ENCODE measurements around the gene UBR4. TPM values are rescaled to one million over a fixed set of nuclear protein-coding genes. Genes with fewer than 3 reads are reported as not detected.
"Not testable (repeated sequence)": the region's sequence is repeated elsewhere in the genome, so short reads cannot be mapped to it uniquely, and the experiment has no call there.

Gene UBR4
- total RNA-seq, 1 donor from 2014 or later: 125 TPM

DNA sequence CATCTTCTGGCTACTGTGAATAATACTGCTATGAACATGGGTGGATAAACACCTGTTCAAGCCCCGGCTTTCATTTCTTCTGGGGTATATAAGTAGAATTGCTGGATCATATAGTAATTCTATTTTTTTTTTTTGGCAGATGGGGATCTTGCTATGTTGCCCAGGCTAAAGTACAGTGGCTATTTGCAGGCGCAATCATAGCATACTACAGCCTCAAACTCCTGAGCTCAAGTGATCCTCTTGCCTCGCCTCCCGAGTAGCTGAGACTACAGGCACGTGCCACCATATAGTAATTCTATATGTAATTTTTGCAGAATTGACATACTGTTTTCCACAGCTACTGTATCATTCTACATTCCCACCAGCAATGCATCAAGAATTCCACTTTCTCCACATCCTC is 27.8 kb downstream of the UBR4 start:
- TF ChIP-seq, protein P1, sequence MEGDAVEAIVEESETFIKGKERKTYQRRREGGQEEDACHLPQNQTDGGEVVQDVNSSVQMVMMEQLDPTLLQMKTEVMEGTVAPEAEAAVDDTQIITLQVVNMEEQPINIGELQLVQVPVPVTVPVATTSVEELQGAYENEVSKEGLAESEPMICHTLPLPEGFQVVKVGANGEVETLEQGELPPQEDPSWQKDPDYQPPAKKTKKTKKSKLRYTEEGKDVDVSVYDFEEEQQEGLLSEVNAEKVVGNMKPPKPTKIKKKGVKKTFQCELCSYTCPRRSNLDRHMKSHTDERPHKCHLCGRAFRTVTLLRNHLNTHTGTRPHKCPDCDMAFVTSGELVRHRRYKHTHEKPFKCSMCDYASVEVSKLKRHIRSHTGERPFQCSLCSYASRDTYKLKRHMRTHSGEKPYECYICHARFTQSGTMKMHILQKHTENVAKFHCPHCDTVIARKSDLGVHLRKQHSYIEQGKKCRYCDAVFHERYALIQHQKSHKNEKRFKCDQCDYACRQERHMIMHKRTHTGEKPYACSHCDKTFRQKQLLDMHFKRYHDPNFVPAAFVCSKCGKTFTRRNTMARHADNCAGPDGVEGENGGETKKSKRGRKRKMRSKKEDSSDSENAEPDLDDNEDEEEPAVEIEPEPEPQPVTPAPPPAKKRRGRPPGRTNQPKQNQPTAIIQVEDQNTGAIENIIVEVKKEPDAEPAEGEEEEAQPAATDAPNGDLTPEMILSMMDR (IDR thresholded peaks at IDR 0.05): no peak
- no peak overlapping the region for H3K4me3 ChIP-seq
- no peaks in the 10 kb centered on the region for H3K9me3 ChIP-seq
- intact Hi-C loops (cut with DNase I): no loop called here
- ATAC-seq (no peak), DNase-seq (no peak)
- no peaks in the 10 kb centered on the region for H3K27me3 ChIP-seq (ENCODE audit: low read depth)
- H3K4me1 ChIP-seq: no peaks in the 10 kb centered on the region
- peaks cover 91% of the 10 kb centered on the region for H3K36me3 ChIP-seq
- no peak overlapping the region for H3K27ac ChIP-seq

DNA sequence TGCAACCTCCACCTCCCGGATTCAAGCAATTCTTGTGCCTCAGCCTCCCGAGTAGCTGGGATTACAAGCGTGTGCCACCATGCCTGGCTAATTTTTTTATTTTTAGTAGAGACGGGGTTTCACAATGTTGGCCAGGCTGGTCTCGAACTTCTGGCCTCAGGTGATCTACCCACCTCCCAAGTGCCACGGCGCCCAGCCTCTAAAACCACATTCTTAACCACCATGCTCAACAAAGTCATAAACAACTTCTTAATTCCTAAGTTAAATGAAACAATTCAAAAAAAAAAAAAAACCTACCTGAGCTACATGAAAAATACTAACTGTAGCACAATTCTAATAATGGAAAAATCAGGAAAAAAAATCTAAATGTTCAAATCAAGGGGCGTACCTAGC is 29.8 kb downstream of the UBR4 start:
- intact Hi-C loops (cut with DNase I); DNase-seq; H3K4me1 ChIP-seq; ATAC-seq; H3K27me3 ChIP-seq (ENCODE audit: low read depth); H3K4me3 ChIP-seq; H3K27ac ChIP-seq; H3K9me3 ChIP-seq: not testable (repeated sequence)
- H3K36me3 ChIP-seq: peaks cover 91% of the 10 kb centered on the region

DNA sequence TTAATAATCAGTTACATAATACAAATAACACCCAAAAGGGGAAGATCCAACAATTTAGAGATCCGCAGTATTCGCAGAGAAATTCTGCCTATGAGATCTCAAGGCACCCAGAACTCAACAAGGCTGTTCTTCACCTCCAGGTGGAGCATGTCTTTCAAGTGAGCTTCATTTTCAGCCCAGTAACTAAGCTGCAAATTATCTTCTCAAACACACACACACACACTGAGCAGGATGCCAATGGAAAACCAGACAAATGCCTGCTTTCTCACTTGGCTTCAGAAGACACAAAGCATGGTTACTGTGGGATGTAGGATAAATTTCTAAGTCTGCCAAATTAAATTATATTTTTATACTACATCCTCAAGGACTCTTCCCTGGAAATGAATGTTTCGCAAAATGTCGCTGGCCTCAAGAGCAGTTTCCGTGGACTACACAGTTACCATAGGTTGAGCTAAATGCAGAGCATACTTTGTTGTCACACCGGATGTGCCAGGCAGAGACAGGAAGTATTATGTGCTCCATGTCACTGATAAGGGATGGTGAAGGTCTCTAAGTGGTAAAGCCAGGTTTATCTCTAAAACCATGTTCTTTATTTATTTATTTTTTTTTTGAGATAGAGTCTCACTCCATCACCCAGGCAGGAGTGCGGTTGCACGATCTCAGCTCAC is 30.3 kb downstream of the UBR4 start:
- no peaks in the 10 kb centered on the region for H3K9me3 ChIP-seq
- no peak for DNase-seq
- H3K27ac ChIP-seq: no peak overlapping the region
- H3K4me1 ChIP-seq: no peaks in the 10 kb centered on the region
- intact Hi-C loops (cut with DNase I): no loop called here
- ATAC-seq: no peak
- no peaks in the 10 kb centered on the region for H3K27me3 ChIP-seq (ENCODE audit: low read depth)
- TF ChIP-seq, protein P1 (IDR thresholded peaks at IDR 0.05): no peak
- no peak overlapping the region for H3K4me3 ChIP-seq
- peaks cover 91% of the 10 kb centered on the region for H3K36me3 ChIP-seq

DNA sequence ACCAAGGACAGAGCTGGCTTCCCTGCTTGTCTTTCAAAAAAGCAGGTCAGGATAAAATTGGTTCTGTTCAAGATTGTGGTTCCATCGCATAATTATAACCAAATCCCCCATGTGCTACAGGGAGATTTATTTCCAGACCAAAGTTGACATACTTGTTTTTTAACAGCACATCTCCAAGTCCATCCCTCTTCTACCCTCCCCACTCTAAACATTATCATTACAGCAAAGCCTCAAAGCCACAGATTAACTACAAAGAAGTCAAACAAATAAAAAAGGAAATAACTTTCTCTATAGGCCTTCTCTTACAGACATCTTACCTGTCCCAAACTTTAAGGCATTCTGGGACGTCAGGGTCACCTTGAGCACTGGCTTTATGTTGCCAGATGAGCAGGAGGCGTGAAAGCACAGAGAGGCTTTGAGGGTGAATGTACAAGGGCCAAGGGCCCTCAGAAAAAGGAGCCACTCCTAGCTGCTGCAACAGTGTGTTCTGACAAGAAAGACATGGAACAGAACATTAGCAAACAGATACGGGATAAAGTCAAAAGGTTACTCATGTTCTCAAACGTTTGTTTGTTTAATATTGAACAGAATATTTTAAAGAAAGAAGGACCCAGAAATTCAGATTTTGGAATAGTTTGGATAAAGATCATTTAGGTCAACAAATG is 31.2 kb downstream of the UBR4 start:
- H3K4me3 ChIP-seq: no peak overlapping the region
- no peaks in the 10 kb centered on the region for H3K9me3 ChIP-seq
- ATAC-seq (peak in 1 of 2 donors; percentile 45), DNase-seq (no peak)
- no peaks in the 10 kb centered on the region for H3K27me3 ChIP-seq (ENCODE audit: low read depth)
- TF ChIP-seq, protein P1 (IDR thresholded peaks at IDR 0.05): no peak
- intact Hi-C loops (cut with DNase I): no loop called here
- no peak overlapping the region for H3K27ac ChIP-seq
- peaks cover 91% of the 10 kb centered on the region for H3K36me3 ChIP-seq
- H3K4me1 ChIP-seq: no peaks in the 10 kb centered on the region

DNA sequence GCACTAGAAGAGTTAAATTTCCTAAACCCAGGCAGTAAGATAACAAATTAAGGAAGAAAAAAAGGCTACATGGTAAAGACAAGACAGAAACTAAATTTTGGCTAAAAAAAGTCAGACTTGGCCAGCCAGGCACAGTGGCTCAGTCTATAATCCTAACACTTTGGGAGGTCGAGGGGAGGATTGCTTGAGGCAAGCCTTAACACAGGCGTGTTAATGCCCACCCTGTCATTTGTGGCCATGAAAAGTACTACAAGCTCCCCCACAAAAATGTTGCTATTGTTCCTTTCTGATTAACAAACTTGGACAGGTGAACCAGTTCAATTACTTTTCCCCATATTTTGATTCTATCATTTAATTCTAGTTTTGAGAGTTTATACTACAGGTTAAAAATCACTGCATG is 32.3 kb downstream of the UBR4 start:
- TF ChIP-seq, protein P1 (IDR thresholded peaks at IDR 0.05): no peak
- DNase-seq (no peak), ATAC-seq (no peak)
- intact Hi-C loops (cut with DNase I): no loop called here
- no peaks in the 10 kb centered on the region for H3K4me1 ChIP-seq
- no peaks in the 10 kb centered on the region for H3K9me3 ChIP-seq
- H3K36me3 ChIP-seq: peaks cover 91% of the 10 kb centered on the region
- no peak overlapping the region for H3K4me3 ChIP-seq
- no peak overlapping the region for H3K27ac ChIP-seq
- no peaks in the 10 kb centered on the region for H3K27me3 ChIP-seq (ENCODE audit: low read depth)

DNA sequence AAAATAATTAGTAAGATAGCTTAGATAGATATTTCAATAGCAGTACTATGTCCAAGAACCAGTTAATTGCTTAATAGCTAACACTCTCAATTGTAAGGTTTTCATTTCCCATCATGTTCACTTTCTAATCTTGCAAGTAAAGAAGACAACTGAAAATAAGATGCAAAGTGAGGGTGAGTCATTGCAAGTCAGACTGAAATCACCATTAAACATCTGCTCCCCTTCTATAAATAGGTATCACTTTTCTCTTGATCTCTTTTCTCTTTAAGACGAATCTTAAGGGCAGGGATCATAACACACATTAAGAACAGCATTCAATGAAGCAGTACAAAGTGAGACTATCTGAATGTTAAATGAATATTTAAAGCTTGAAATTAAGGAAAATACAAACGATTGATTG is 40.4 kb downstream of the UBR4 start:
- no peak overlapping the region for H3K27ac ChIP-seq
- intact Hi-C loops (cut with DNase I): no loop called here

More for the DNA sequence above, 40.4 kb downstream of the UBR4 start:
- ATAC-seq (no peak), DNase-seq (no peak)
- H3K4me1 ChIP-seq: no peaks in the 10 kb centered on the region
- H3K27me3 ChIP-seq (ENCODE audit: low read depth): no peaks in the 10 kb centered on the region
- H3K36me3 ChIP-seq: peaks cover 100% of the 10 kb centered on the region
- TF ChIP-seq, protein P1 (IDR thresholded peaks at IDR 0.05): no peak
- H3K9me3 ChIP-seq: no peaks in the 10 kb centered on the region
- H3K4me3 ChIP-seq: no peak overlapping the region
